KBM-7 (cell line): ENCODE measurements around the gene MPL.
"Not testable (repeated sequence)": the region's sequence is repeated elsewhere in the genome, so short reads cannot be mapped to it uniquely, and the experiment has no call there.

Experiments used
- DNase-seq: peaks from one replicate; pipeline ENCODE4 v3.0.0-alpha.2; 2015
- in situ Hi-C: fragments of 300-500 bp; cut with MboI; formaldehyde crosslinking; loops from 2 replicates; pipeline ENCODE4 v1.14.3; 2020; ENCODE audit warnings: low sequenced_read_pairs, low pct_unique_long_range_greater_than_20kb, mixed read lengths

MPL gene

GRCh38 chr1:43392702-43393101, 55.1 kb downstream of the MPL start:
- in situ Hi-C loops = no loop called here
- no peak for DNase-seq

DNA sequence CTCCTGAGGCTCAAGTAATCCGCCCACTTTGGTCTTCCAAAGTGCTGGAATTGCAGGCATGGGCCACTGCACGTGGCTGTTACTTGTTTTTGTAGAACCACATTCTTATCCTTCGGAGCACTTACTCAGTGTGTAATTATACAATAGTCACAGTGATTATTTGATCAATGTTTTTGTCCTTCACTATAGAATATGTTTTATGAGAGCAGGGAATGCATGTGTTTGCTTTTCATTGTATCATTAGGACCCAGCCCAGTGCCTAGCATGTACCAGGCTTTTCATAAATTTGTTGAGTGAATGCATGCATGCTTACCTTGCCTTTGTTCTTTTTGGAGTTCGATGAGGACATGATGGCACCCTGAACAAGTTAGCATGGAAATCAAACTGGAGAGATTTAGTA, 57.9 kb downstream of the MPL start:
- no peak for DNase-seq
- in situ Hi-C loops = no loop called here

GRCh38 chr1:43396059-43396458, 58.4 kb downstream of the MPL start:
- in situ Hi-C loops = no loop called here
- DNase-seq = no peak

GRCh38 chr1:43398227-43398626, 60.6 kb downstream of the MPL start:
- in situ Hi-C loops = no loop called here
- DNase-seq = no peak

GRCh38 chr1:43400441-43400840, 62.8 kb downstream of the MPL start:
- DNase-seq, in situ Hi-C loops: not testable (repeated sequence)

GRCh38 chr1:43402089-43402865, 64.7 kb downstream of the MPL start:
- DNase-seq = no peak
- in situ Hi-C loops = no loop called here
